ENCODE data around the gene PLCL1. TPM values are rescaled to one million over a fixed set of nuclear protein-coding genes. Genes with fewer than 3 reads are reported as not detected.

Gene PLCL1
- total RNA-seq, 3 donors from 2014 or later, result 6.6 to 11.3 (median 11.1) TPM

GRCh38 chr2:197891897-197892442, 87.6 kb downstream of the PLCL1 start:
- no peaks in the 10 kb centered on the region for H3K4me1 ChIP-seq
- intact Hi-C loops (cut with DNase I; ENCODE audit: low total_unique reads), result no loop called here
- no peak overlapping the region for H3K4me3 ChIP-seq
- no peaks in the 10 kb centered on the region for H3K9me3 ChIP-seq
- no peak overlapping the region for H3K27ac ChIP-seq
- no peaks in the 10 kb centered on the region for H3K36me3 ChIP-seq
- DNase-seq (ENCODE audit: low spot score in 2 of 2), result no peak
- no peaks in the 10 kb centered on the region for H3K27me3 ChIP-seq
- TF ChIP-seq CTCF (IDR thresholded peaks at IDR 0.05) (no peak), POLR2A (IDR thresholded peaks at IDR 0.05) (no peak), POLR2AphosphoS5 (IDR thresholded peaks at IDR 0.05) (no peak)

- peak overlapping the region in 1 of 2 donors; percentile 13 for H3K27ac ChIP-seq
- H3K4me1 ChIP-seq, result no peaks in the 10 kb centered on the region
- H3K27me3 ChIP-seq, result no peaks in the 10 kb centered on the region
- H3K4me3 ChIP-seq, result no peak overlapping the region
- intact Hi-C loops (cut with DNase I; ENCODE audit: low total_unique reads), result no loop called here
- H3K36me3 ChIP-seq, result no peaks in the 10 kb centered on the region
- H3K9me3 ChIP-seq, result no peaks in the 10 kb centered on the region
- TF ChIP-seq POLR2AphosphoS5 (IDR thresholded peaks at IDR 0.05) (no peak), CTCF (IDR thresholded peaks at IDR 0.05) (no peak), POLR2A (IDR thresholded peaks at IDR 0.05) (no peak)
- DNase-seq (ENCODE audit: low spot score in 2 of 2), result no peak
Observed at GRCh38 chr2:197893403-197894177, 89.2 kb downstream of the PLCL1 start.

- Histone ChIP-seq H3K4me3 (no peak overlapping the region), H3K27me3 (no peaks in the 10 kb centered on the region), H3K4me1 (no peaks in the 10 kb centered on the region), H3K9me3 (no peaks in the 10 kb centered on the region), H3K27ac (no peak overlapping the region), H3K36me3 (no peaks in the 10 kb centered on the region)
- intact Hi-C loops (cut with DNase I; ENCODE audit: low total_unique reads), result no loop called here
- TF ChIP-seq POLR2AphosphoS5 (IDR thresholded peaks at IDR 0.05) (no peak), POLR2A (IDR thresholded peaks at IDR 0.05) (no peak), CTCF (IDR thresholded peaks at IDR 0.05) (no peak)
- no peak for DNase-seq (ENCODE audit: low spot score in 2 of 2)
Observed at GRCh38 chr2:197894751-197895274, 90.4 kb downstream of the PLCL1 start.

GRCh38 chr2:197897960-197898678, 93.7 kb downstream of the PLCL1 start:
- no peak overlapping the region for H3K27ac ChIP-seq
- intact Hi-C loops (cut with DNase I; ENCODE audit: low total_unique reads), result no loop called here
- H3K36me3 ChIP-seq, result no peaks in the 10 kb centered on the region
- DNase-seq (ENCODE audit: low spot score in 2 of 2), result no peak
- H3K4me3 ChIP-seq, result no peak overlapping the region
- no peak for TF ChIP-seq CTCF (IDR thresholded peaks at IDR 0.05)
- no peak for TF ChIP-seq POLR2A (IDR thresholded peaks at IDR 0.05)
- no peak for TF ChIP-seq POLR2AphosphoS5 (IDR thresholded peaks at IDR 0.05)
- no peaks in the 10 kb centered on the region for H3K9me3 ChIP-seq
- H3K4me1 ChIP-seq, result no peaks in the 10 kb centered on the region
- H3K27me3 ChIP-seq, result no peaks in the 10 kb centered on the region

GRCh38 chr2:197904446-197904845, 100.1 kb downstream of the PLCL1 start:
- H3K27ac ChIP-seq, result no peak overlapping the region
- no peak for DNase-seq (ENCODE audit: low spot score in 2 of 2)
- no peak overlapping the region for H3K4me3 ChIP-seq
- intact Hi-C loops (cut with DNase I; ENCODE audit: low total_unique reads), result no loop called here
- H3K4me1 ChIP-seq, result no peaks in the 10 kb centered on the region
- H3K27me3 ChIP-seq, result no peaks in the 10 kb centered on the region
- H3K9me3 ChIP-seq, result no peaks in the 10 kb centered on the region
- TF ChIP-seq POLR2AphosphoS5 (IDR thresholded peaks at IDR 0.05) (no peak), POLR2A (IDR thresholded peaks at IDR 0.05) (no peak), CTCF (IDR thresholded peaks at IDR 0.05) (no peak)
- no peaks in the 10 kb centered on the region for H3K36me3 ChIP-seq

Data from breast epithelium (tissue), 4 donors.